ENCODE results near the gene ATP6V0E1. TPM values are rescaled to one million over a fixed set of nuclear protein-coding genes. Genes with fewer than 3 reads are reported as not detected.

ATP6V0E1 gene
- total RNA-seq, 1 experiment from 2014 or later: 216 TPM

GRCh38 chr5:172939071-172939470 is 44.5 kb upstream of the ATP6V0E1 start:
- no peak overlapping the region for H3K4me3 Mint-ChIP-seq (ENCODE audit: unreplicated experiment)
- peak; percentile 58 to 66 for DNase-seq
- ChIA-PET POLR2A (interaction anchor here (0.5 kb wide), 1 partner anchor 20 kb away, joined by 3 read pairs; the partner anchor contains the start of gene RPL26L1), CTCF (interaction anchor here (0.7 to 1.7 kb wide), 5 partner anchors 16 to 232 kb away, joined by 3 to 17 read pairs (median 6); partner anchors contain the start of gene RPL26L1)
- no TSS peak for BruUV-seq (replicated peaks)
- Histone ChIP-seq H3K9me3 (no peaks in the 10 kb centered on the region), H3K4me1 (no peaks in the 10 kb centered on the region), H3K36me3 (ENCODE audit: control insufficient read depth, insufficient read depth, low read length) (no peaks in the 10 kb centered on the region; the same call in none of the 2 replicates), H3K4me3 (ENCODE audit: low read depth, low read length) (no peak overlapping the region), H3K27me3 (replicated peaks; ENCODE audit: control insufficient read depth, insufficient read depth, low read length) (no peaks in the 10 kb centered on the region)
- H3K4me1 Mint-ChIP-seq (ENCODE audit: low read depth, unreplicated experiment): no peaks in the 10 kb centered on the region
- intact Hi-C loops (cut with micrococcal nuclease; ENCODE audit: unreplicated experiment): no loop called here
- H3K9me3 Mint-ChIP-seq (ENCODE audit: unreplicated experiment): no peaks in the 10 kb centered on the region
- TF ChIP-seq CTCF (IDR thresholded peaks at IDR 0.05; ENCODE audit: insufficient read depth in 1 of 2, low read depth in 1 of 2, low read length in 1 of 2, severe bottlenecking in 1 of 2, unreplicated experiment in 1 of 2): peak; percentile 42 to 50
- peaks cover 64% of the 10 kb centered on the region for H3K36me3 Mint-ChIP-seq (ENCODE audit: insufficient read depth, unreplicated experiment)
- H3K27ac Mint-ChIP-seq (ENCODE audit: unreplicated experiment): no peak overlapping the region
- no peaks in the 10 kb centered on the region for H3K27me3 Mint-ChIP-seq (ENCODE audit: insufficient read depth, unreplicated experiment)

- Mint-ChIP-seq H3K4me3 (ENCODE audit: unreplicated experiment) (no peak overlapping the region), H3K27ac (ENCODE audit: unreplicated experiment) (no peak overlapping the region), H3K27me3 (ENCODE audit: insufficient read depth, unreplicated experiment) (no peaks in the 10 kb centered on the region), H3K9me3 (ENCODE audit: unreplicated experiment) (no peaks in the 10 kb centered on the region), H3K4me1 (ENCODE audit: low read depth, unreplicated experiment) (no peaks in the 10 kb centered on the region), H3K36me3 (ENCODE audit: insufficient read depth, unreplicated experiment) (peaks cover 60% of the 10 kb centered on the region)
- Histone ChIP-seq H3K9me3 (no peaks in the 10 kb centered on the region), H3K27me3 (replicated peaks; ENCODE audit: control insufficient read depth, insufficient read depth, low read length) (no peaks in the 10 kb centered on the region), H3K4me1 (no peaks in the 10 kb centered on the region), H3K4me3 (ENCODE audit: low read depth, low read length) (no peak overlapping the region), H3K36me3 (ENCODE audit: control insufficient read depth, insufficient read depth, low read length) (no peaks in the 10 kb centered on the region; the same call in none of the 2 replicates)
- BruUV-seq (replicated peaks): no TSS peak
- DNase-seq: no peak
- intact Hi-C loops (cut with micrococcal nuclease; ENCODE audit: unreplicated experiment): no loop called here
- ChIA-PET POLR2A (interaction anchor here (0.5 kb wide), 1 partner anchor 19 kb away, joined by 3 read pairs; the partner anchor contains the start of gene RPL26L1), CTCF (interaction anchor here (0.7 to 1.7 kb wide), 6 partner anchors 16 to 233 kb away, joined by 3 to 17 read pairs (median 6); partner anchors contain the start of gene RPL26L1)
- TF ChIP-seq CTCF (IDR thresholded peaks at IDR 0.05; ENCODE audit: insufficient read depth in 1 of 2, low read depth in 1 of 2, low read length in 1 of 2, severe bottlenecking in 1 of 2, unreplicated experiment in 1 of 2): no peak
Measured at GRCh38 chr5:172939611-172940267, 43.8 kb upstream of the ATP6V0E1 start.

- no peak for DNase-seq
- H3K27ac Mint-ChIP-seq (ENCODE audit: unreplicated experiment): no peak overlapping the region
- no peaks in the 10 kb centered on the region; the same call in none of the 2 replicates for H3K36me3 ChIP-seq (ENCODE audit: control insufficient read depth, insufficient read depth, low read length)
- intact Hi-C loops (cut with micrococcal nuclease; ENCODE audit: unreplicated experiment): no loop called here
- ChIA-PET POLR2A (no interaction called here), CTCF (interaction anchor here (1.3 to 1.5 kb wide), 2 partner anchors 15 to 233 kb away, joined by 5 to 7 read pairs; no protein-coding TSS in a partner anchor)
- H3K36me3 Mint-ChIP-seq (ENCODE audit: insufficient read depth, unreplicated experiment): peaks cover 54% of the 10 kb centered on the region
- no peak for TF ChIP-seq CTCF (IDR thresholded peaks at IDR 0.05; ENCODE audit: insufficient read depth in 1 of 2, low read depth in 1 of 2, low read length in 1 of 2, severe bottlenecking in 1 of 2, unreplicated experiment in 1 of 2)
- H3K4me1 ChIP-seq: no peaks in the 10 kb centered on the region
- H3K4me3 ChIP-seq (ENCODE audit: low read depth, low read length): no peak overlapping the region
- no peaks in the 10 kb centered on the region for H3K27me3 ChIP-seq (replicated peaks; ENCODE audit: control insufficient read depth, insufficient read depth, low read length)
- no peak overlapping the region for H3K4me3 Mint-ChIP-seq (ENCODE audit: unreplicated experiment)
- no TSS peak for BruUV-seq (replicated peaks)
- no peaks in the 10 kb centered on the region for H3K9me3 ChIP-seq
- no peaks in the 10 kb centered on the region for H3K9me3 Mint-ChIP-seq (ENCODE audit: unreplicated experiment)
- H3K27me3 Mint-ChIP-seq (ENCODE audit: insufficient read depth, unreplicated experiment): no peaks in the 10 kb centered on the region
- H3K4me1 Mint-ChIP-seq (ENCODE audit: low read depth, unreplicated experiment): no peaks in the 10 kb centered on the region
Measured at GRCh38 chr5:172940268-172941066, 43.1 kb upstream of the ATP6V0E1 start.
